Activated naive CD8-positive, alpha-beta T cell treated with anti-CD3 and anti-CD28 coated beads, Interleukin-2, amount 50 U/mL, for 24 hours (primary cell): ENCODE data around the gene SYNE3.
A peak's percentile ranks its signal among the peaks of the same experiment; 100 is the strongest.

ENCODE experiments used
- ATAC-seq: fragments of 150-1000 bp; cut with Tn5 transposase; one replicate; pipeline ENCODE4 v1.10.0; 2021
- DNase-seq: peaks from one replicate; pipeline ENCODE4 v3.0.0; 2021
- H3K27ac Mint-ChIP-seq: one replicate; pipeline ENCODE4 v1.8.0; 2021; ENCODE audit warnings: mild to moderate bottlenecking, mixed read lengths
- H3K27me3 Mint-ChIP-seq: one replicate; pipeline ENCODE4 v1.8.0; 2021; ENCODE audit warnings: mixed read lengths
- H3K36me3 Mint-ChIP-seq: one replicate; pipeline ENCODE4 v1.8.0; 2021; ENCODE audit warnings: low read depth, mixed read lengths
- H3K4me1 Mint-ChIP-seq: one replicate; pipeline ENCODE4 v1.8.0; 2021; ENCODE audit warnings: mixed read lengths
- H3K4me3 Mint-ChIP-seq: one replicate; pipeline ENCODE4 v1.8.0; 2021; ENCODE audit warnings: mild to moderate bottlenecking, moderate library complexity, mixed read lengths
- H3K9me3 Mint-ChIP-seq: one replicate; pipeline ENCODE4 v1.8.0; 2021; ENCODE audit warnings: mixed read lengths

The SYNE3 gene

GRCh38 chr14:95535226-95536021, 19.0 kb upstream of the SYNE3 start:
- ATAC-seq (no peak), DNase-seq (no peak)
- no peaks in the 10 kb centered on the region for H3K9me3 Mint-ChIP-seq
- peak overlapping the region; percentile 99 for H3K4me3 Mint-ChIP-seq
- H3K27me3 Mint-ChIP-seq: peaks cover 4% of the 10 kb centered on the region
- peak overlapping the region; percentile 90 for H3K27ac Mint-ChIP-seq
- H3K36me3 Mint-ChIP-seq: peaks cover 35% of the 10 kb centered on the region
- H3K4me1 Mint-ChIP-seq: peaks cover 72% of the 10 kb centered on the region

DNA sequence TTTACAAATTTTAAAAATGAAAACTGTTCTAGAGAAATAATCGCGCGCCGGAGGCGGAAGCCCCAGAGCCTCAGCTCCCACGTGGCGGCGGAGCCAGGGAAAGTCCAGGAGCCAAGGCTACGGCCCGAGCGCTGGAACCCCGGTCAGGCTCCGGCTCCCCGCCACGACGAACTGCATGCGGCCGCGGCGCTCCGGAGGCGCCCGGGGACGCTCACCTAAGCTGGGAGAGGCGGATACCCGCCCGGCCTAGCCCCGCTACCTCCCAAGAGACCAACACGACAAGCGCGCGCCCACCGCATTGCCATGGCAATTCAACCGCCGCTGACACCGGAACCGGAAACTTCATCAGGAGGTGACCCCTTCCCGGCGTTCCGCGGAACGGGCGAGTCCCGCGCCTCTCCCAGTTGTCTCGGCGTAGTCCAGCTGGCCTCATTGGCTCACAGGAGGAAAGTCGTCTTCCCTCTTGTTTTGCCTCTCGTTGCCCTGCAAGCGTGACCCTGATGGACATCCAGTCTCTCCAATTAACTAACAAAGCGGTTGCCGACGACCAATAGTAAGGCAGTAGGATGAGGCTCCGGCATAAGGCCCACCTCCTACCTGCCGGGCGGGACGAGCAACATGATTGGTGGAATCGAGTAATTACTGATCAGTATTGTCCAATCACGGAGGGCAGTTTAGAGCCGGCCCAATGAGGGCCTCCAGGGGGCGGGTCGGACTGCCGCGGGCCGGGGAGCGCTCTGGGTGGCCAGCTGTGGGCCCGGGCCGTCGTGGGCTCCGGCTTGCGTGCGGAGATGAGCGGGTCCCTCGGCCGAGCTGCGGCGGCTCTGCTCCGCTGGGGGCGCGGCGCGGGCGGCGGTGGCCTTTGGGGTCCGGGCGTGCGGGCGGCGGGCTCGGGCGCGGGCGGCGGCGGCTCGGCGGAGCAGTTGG, 18.1 kb upstream of the SYNE3 start, which contains the start of gene GLRX5:
GLRX5 (plus strand) TSS at position 752 of the 927 bp plus-strand sequence; CDS start at position 792, 40 bp downstream.
- H3K4me1 Mint-ChIP-seq: peaks cover 73% of the 10 kb centered on the region
- peaks cover 39% of the 10 kb centered on the region for H3K36me3 Mint-ChIP-seq
- H3K27me3 Mint-ChIP-seq: peaks cover 4% of the 10 kb centered on the region
- peak within 1 kb of the TSS; percentile 99 for H3K4me3 Mint-ChIP-seq
- no peaks in the 10 kb centered on the region for H3K9me3 Mint-ChIP-seq
- H3K27ac Mint-ChIP-seq: peak within 1 kb of the TSS; percentile 93
- ATAC-seq (peak; percentile 94), DNase-seq (peak; percentile 96)

GRCh38 chr14:95533822-95534221, 17.4 kb upstream of the SYNE3 start:
- ATAC-seq (no peak), DNase-seq (no peak)
- Mint-ChIP-seq H3K27ac (peak overlapping the region; percentile 93), H3K4me3 (peak overlapping the region; percentile 99), H3K9me3 (no peaks in the 10 kb centered on the region), H3K36me3 (peaks cover 43% of the 10 kb centered on the region), H3K4me1 (peaks cover 70% of the 10 kb centered on the region), H3K27me3 (peaks cover 4% of the 10 kb centered on the region)

DNA sequence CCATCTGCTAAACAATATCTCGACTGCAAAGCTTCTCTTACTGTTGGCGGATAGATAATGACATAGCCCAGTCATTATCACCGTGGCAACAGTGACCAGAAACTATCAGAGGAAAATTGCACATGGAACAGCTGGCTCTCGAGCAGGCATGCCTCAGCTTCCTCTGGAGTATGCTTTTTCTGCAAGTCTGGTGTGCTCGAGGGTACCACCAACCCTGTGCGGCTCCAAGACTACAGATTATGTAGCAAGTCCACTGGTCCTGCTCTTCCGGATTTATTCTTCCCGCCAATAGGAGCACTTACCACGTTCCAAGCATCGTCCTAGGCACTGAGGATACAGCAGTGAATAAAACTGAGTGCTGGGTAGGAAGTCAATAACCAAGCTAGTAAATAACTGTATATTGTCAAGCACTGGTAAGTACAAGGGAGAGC, 17.0 kb upstream of the SYNE3 start:
- Mint-ChIP-seq H3K27ac (peak overlapping the region; percentile 93), H3K9me3 (no peaks in the 10 kb centered on the region), H3K27me3 (peaks cover 4% of the 10 kb centered on the region), H3K4me3 (peak overlapping the region; percentile 99), H3K4me1 (peaks cover 68% of the 10 kb centered on the region), H3K36me3 (peaks cover 43% of the 10 kb centered on the region)
- ATAC-seq (no peak), DNase-seq (no peak)

DNA sequence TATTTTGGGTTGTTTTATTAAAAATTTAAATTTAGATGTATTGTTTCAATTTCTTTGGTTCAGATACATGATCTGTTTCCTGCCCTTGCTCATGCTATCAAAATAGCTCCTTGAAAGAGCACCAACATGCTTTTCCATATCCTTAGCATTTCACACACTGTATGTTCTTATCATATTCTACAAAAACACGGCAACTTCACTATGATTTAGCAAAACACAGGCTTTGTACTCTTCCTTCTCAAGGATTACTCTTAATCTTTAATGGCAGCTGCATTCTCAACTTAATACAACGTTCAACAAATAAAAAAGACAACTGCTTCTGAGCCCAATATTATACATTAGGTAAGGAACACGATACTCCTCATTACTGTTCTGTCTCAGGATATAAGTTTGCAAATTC, 15.5 kb upstream of the SYNE3 start:
- peak overlapping the region; percentile 68 for H3K27ac Mint-ChIP-seq
- peaks cover 43% of the 10 kb centered on the region for H3K36me3 Mint-ChIP-seq
- no peak for ATAC-seq
- peaks cover 64% of the 10 kb centered on the region for H3K4me1 Mint-ChIP-seq
- no peaks in the 10 kb centered on the region for H3K9me3 Mint-ChIP-seq
- H3K27me3 Mint-ChIP-seq: peaks cover 4% of the 10 kb centered on the region
- peak overlapping the region; percentile 99 for H3K4me3 Mint-ChIP-seq
- no peak for DNase-seq

DNA sequence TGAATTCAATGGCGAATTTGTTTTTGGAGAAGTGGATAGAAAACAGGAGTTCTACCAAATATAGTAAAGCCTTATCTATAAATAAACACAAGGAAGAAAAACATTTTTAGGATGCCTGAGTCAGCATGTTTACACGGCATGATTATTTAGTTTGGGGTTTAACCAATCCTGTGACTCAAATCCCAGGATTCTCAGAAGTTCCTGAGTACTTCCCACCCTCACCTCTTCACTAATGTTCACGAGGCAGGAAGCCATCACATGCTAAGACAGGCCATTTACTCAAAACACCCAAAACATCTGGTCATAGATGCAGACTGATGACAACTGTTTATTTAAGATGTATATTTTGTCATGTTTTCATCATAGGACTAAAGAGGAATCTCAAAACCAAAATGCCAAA, 15.0 kb upstream of the SYNE3 start:
- H3K4me1 Mint-ChIP-seq: peaks cover 64% of the 10 kb centered on the region
- peak overlapping the region; percentile 22 for H3K27ac Mint-ChIP-seq
- DNase-seq: no peak
- H3K27me3 Mint-ChIP-seq: peaks cover 4% of the 10 kb centered on the region
- peak overlapping the region; percentile 38 for H3K4me3 Mint-ChIP-seq
- ATAC-seq: no peak
- H3K9me3 Mint-ChIP-seq: no peaks in the 10 kb centered on the region
- peaks cover 43% of the 10 kb centered on the region for H3K36me3 Mint-ChIP-seq

DNA sequence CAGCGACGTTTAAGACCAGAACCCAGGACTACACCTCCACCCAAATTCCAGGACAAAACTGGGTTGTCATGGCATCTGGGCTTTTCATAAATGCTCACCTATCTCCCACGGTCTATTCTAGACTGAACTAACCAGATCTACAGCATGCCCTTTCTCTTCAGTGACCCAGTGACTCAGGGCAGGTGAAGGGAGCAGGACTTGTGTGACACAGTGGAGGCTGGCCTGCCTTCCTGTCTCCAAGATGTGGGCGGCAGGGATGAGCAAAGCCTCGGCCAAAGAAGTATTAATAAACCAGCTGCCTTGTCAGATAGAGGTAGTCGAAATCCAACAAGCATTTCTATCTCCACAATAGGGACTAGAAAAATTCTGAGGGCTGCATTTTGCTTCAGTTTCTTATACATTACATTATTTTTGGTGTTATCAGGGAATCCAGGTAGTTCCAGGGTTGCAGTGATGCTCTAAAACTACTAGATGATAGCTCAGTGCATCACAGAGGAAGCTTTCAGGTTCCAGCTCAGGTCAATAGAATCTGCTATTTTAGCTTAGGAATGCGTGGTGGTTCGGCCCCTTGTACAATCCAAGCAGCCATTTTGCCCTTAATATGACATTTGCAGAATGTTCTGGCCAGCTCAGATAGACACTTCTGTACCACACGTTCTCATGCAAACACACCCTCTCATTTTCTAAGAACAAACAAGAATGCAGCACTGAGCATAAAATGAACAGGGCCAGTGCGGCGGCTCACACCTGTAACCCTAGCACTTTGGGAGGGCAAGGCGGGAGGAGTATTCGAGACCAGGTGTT, 14.2 kb upstream of the SYNE3 start:
- Mint-ChIP-seq H3K9me3 (no peaks in the 10 kb centered on the region), H3K27me3 (peaks cover 4% of the 10 kb centered on the region), H3K27ac (peak overlapping the region; percentile 59), H3K36me3 (peaks cover 41% of the 10 kb centered on the region), H3K4me1 (peaks cover 64% of the 10 kb centered on the region), H3K4me3 (no peak overlapping the region)
- ATAC-seq (no peak), DNase-seq (no peak)

- Mint-ChIP-seq H3K9me3 (no peaks in the 10 kb centered on the region), H3K27ac (no peak overlapping the region), H3K27me3 (no peaks in the 10 kb centered on the region), H3K36me3 (peaks cover 38% of the 10 kb centered on the region), H3K4me1 (peaks cover 71% of the 10 kb centered on the region), H3K4me3 (no peak overlapping the region)
- DNase-seq (no peak), ATAC-seq (no peak)
These were observed 12.8 kb upstream of the SYNE3 start for GRCh38 chr14:95529216-95529615.

DNA sequence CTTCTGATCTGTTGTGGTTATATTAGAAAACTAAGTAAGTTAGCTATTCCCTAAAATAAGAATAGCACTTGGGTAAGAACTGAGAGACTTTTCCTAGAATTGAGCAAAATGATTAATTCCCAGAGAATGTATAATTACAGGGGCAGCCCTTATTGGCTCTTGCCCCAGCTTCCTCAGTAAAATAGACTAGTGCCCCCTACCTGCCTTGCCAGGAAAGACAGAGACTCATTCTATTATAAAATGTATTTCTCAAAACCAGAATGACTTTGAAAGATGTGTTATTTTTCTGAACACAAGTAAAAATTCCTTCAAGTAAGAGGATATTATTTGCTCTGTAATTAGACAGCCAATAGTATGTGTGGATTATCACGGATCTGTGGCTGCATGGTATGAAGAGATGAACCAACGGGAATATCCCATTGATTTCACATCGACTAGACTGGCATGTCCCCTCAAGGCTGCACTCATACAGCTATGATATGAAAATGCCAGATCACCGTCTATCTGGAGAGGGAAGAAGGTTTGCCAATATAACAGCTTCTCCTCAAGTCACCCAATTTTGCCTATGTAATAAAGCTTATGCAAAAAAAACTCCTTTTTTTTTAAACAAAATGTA, 11.0 kb upstream of the SYNE3 start:
- DNase-seq (peak; percentile 57), ATAC-seq (no peak)
- no peak overlapping the region for H3K4me3 Mint-ChIP-seq

DNA sequence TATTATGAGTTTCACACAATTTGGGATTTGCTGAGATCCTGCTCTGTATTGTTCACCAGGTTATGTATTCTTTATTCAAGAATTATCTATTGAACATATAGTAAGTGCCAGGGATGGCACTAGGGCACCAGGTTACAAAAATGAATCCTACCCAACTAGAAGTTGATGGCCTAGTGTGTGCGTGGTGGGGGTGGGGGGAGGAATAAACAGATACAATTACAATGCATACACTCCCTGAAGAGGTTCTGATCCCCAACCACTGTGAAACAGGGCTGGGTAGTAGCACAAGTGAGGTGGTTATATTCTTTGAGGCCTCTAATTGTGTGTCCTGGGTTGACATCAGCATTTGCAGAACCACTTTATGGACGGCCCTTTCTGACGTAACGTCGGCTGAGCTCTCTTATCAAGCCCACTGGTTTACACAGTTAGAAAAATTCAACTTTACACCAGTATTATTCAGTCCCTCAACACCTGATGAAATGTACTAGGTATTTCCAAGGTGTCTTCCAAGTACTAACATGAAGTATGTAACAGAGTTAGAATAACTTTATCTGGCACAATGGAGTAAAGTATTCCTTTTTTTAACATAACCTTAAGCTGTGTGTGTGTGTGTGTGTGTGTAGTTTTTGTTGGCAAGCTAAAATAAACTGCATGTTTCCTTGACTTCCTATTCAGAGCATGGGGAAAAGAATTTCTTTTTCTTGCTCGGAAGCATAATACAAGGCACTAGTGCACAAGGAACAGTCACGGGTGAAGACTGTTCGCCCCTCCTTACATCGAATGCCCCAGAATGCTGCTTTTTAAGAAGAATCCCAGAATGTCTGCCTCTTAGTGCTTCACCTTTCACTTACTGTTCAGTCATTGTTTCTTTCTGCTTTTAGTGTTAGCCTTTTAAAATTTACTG, 10.3 kb upstream of the SYNE3 start:
- Mint-ChIP-seq H3K36me3 (peaks cover 18% of the 10 kb centered on the region), H3K4me1 (peaks cover 79% of the 10 kb centered on the region), H3K4me3 (no peak overlapping the region), H3K27me3 (no peaks in the 10 kb centered on the region), H3K27ac (peak overlapping the region; percentile 56), H3K9me3 (no peaks in the 10 kb centered on the region)
- DNase-seq: no peak
- ATAC-seq: no peak

More for the DNA sequence above, 11.0 kb upstream of the SYNE3 start:
- H3K36me3 Mint-ChIP-seq: peaks cover 24% of the 10 kb centered on the region
- peak overlapping the region; percentile 56 for H3K27ac Mint-ChIP-seq
- H3K27me3 Mint-ChIP-seq: no peaks in the 10 kb centered on the region
- H3K9me3 Mint-ChIP-seq: no peaks in the 10 kb centered on the region
- H3K4me1 Mint-ChIP-seq: peaks cover 79% of the 10 kb centered on the region

- Mint-ChIP-seq H3K4me1 (peaks cover 78% of the 10 kb centered on the region), H3K27ac (peak overlapping the region; percentile 35), H3K9me3 (no peaks in the 10 kb centered on the region), H3K4me3 (no peak overlapping the region), H3K36me3 (peaks cover 13% of the 10 kb centered on the region), H3K27me3 (no peaks in the 10 kb centered on the region)
- ATAC-seq (no peak), DNase-seq (no peak)
These were observed 9.5 kb upstream of the SYNE3 start for GRCh38 chr14:95525999-95526398.

DNA sequence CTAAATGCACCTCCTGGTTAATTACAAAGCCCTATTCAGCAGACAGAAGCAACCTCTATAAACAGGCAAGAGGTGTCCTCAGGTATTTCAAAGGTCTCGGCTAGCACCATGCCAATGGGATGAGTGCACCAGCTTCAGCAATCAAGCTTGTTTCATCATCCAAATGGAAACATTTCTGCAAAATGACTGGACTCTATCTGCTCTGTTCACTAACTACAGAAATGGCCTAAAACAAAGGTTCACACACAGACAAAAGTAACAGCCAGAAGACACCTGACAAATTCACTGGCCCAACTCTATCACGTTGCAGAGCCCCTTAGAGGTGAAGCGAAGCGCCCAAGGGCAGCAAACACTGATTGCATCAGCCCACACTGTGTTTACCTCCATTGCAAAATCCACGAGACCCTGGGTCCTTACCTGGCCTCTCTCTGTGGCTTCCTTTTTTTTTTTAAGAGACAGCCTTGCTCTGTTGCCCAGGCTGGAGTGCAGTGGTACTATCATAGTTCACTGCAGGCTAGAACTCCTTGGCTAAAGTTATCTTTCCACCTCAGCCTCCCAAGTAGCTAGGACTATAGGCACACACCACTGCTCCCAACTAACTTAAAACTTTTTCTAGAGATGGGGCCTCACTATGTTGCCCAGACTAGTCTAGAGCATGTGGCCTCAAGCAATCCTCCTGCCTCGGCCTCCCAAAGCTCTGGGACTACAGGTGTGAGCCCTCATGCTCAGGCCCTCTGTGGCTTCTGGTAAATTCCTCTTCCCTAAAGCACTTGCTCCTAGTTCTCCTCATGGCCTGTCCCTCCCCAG, 8.5 kb upstream of the SYNE3 start:
- ATAC-seq (no peak), DNase-seq (no peak)
- peaks cover 4% of the 10 kb centered on the region for H3K36me3 Mint-ChIP-seq
- H3K4me3 Mint-ChIP-seq: peak overlapping the region; percentile 83
- H3K9me3 Mint-ChIP-seq: no peaks in the 10 kb centered on the region
- peaks cover 77% of the 10 kb centered on the region for H3K4me1 Mint-ChIP-seq
- H3K27me3 Mint-ChIP-seq: no peaks in the 10 kb centered on the region
- peak overlapping the region; percentile 99 for H3K27ac Mint-ChIP-seq
